ENCODE measurements around the gene SDF2. TPM values are rescaled to one million over a fixed set of nuclear protein-coding genes. Genes with fewer than 3 reads are reported as not detected.
"Not testable (repeated sequence)": the region's sequence is repeated elsewhere in the genome, so short reads cannot be mapped to it uniquely, and the experiment has no call there.

Gene SDF2
- total RNA-seq, 4 donors from 2014 or later, result 26.7 to 45.3 (median 32.4) TPM

DNA sequence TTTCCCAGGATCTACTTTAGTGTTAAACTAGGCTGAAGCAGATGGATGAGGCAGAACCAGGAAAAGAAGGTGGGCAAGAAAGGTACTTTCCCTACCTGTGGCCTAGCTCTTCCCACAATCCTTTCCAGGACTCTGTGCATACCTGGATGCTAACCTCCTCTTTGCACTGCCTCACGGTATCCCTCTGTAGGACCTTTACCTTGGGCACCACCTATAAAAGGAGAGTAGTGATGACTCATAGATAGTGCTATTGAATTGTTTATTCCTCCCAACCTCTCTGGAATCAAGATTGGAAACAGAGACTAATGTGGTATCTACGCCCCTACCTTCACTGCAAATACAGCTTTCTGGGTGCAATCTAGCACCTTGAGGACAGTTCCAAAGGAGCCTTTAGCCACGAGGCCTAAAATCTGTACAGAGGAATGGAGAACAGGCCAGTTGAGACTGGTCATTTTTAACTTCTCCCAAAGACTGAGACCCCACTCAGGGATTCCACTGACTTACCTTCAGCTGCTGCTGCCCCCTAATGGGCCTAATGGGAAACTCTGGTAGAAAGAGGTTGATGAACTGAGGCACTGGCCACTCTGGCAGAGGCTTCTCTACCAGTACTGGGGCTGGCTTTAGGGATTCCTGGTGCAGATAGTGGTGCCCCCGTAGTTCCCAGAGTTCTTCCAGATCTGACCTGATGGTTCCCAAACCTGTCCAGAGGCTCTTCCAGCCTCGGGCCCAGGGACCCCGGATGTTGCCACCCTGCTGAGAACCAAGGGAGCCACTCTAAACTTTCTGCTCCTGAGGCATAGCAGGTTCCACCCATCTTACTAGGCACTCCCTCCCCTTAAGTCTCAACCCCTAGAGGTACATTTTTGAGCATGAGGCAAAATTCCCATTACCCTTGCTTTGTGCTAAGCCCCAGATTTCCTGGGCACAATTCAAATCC, 48.5 kb downstream of the SDF2 start:
- TF ChIP-seq POLR2A (IDR thresholded peaks at IDR 0.05) (no peak), EP300 (IDR thresholded peaks at IDR 0.05) (no peak)
- TF ChIP-seq, protein P1, sequence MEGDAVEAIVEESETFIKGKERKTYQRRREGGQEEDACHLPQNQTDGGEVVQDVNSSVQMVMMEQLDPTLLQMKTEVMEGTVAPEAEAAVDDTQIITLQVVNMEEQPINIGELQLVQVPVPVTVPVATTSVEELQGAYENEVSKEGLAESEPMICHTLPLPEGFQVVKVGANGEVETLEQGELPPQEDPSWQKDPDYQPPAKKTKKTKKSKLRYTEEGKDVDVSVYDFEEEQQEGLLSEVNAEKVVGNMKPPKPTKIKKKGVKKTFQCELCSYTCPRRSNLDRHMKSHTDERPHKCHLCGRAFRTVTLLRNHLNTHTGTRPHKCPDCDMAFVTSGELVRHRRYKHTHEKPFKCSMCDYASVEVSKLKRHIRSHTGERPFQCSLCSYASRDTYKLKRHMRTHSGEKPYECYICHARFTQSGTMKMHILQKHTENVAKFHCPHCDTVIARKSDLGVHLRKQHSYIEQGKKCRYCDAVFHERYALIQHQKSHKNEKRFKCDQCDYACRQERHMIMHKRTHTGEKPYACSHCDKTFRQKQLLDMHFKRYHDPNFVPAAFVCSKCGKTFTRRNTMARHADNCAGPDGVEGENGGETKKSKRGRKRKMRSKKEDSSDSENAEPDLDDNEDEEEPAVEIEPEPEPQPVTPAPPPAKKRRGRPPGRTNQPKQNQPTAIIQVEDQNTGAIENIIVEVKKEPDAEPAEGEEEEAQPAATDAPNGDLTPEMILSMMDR (IDR thresholded peaks at IDR 0.05), result peak; percentile 44 to 72 (median 58)
- DNase-seq (ENCODE audit: low spot score in 2 of 2), result peak in 1 of 2 donors; percentile 49
- H3K27ac ChIP-seq, result peak overlapping the region in 1 of 4 donors; percentile 5
- no peak overlapping the region for H3K4me3 ChIP-seq
- H3K9me3 ChIP-seq, result no peaks in the 10 kb centered on the region
- no peaks in the 10 kb centered on the region for H3K4me1 ChIP-seq
- WGBS, 2 donors, result 77 to 79% methylated on average over 6 of the region's 6 CpGs
- H3K36me3 ChIP-seq, result peaks cover 2 to 87% (median 23%) of the 10 kb centered on the region in 3 donors
- no peaks in the 10 kb centered on the region for H3K27me3 ChIP-seq

DNA sequence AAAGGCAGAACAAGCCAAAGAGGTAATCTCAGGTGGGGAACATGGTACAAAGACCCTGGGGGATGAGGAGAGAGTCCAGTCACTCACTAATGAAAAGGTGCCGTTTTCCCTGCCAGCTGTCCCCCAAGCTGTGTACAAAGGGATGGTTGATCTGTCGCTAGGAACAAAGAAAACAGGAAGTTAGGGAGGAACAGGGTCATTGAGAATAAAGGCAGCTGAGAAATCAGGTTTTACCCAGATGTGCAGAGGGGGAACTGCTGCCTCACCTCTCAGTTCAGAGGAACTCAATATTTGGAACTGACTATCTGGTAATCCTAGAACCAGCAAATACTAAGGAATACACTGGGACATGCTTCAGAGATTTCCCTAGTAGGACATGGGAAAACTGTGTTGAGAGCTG, 49.2 kb downstream of the SDF2 start:
- TF ChIP-seq EP300 (IDR thresholded peaks at IDR 0.05) (no peak), POLR2A (IDR thresholded peaks at IDR 0.05) (no peak)
- TF ChIP-seq, protein P1 (IDR thresholded peaks at IDR 0.05), result no peak
- H3K4me3 ChIP-seq, result no peak overlapping the region
- H3K4me1 ChIP-seq, result no peaks in the 10 kb centered on the region
- no peak for DNase-seq (ENCODE audit: low spot score in 2 of 2)
- no peaks in the 10 kb centered on the region for H3K9me3 ChIP-seq
- H3K27me3 ChIP-seq, result no peaks in the 10 kb centered on the region
- peaks cover 2 to 81% (median 19%) of the 10 kb centered on the region in 3 donors for H3K36me3 ChIP-seq
- H3K27ac ChIP-seq, result no peak overlapping the region
- 38 to 43% methylated on average over 2 of the region's 2 CpGs for WGBS, 2 donors

DNA sequence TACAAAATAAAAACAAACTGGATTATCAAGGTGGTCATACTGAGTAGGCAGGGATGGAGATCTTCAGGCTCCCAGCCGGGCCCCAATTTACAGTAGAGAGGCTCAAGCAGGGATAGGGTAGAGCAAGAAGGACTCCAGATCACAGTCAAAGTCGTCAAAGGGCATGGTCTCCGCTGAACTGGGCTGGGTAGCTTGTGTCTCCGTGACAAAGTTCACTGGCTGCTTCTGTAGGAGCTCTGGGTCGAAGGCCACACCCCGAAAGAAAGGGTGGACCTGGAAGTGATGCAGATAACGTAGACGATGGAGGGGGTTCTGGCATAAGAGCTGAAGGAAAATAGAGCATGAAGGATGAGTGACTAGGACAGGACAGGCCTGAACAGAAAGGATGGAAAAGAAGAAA, 51.3 kb downstream of the SDF2 start:
- Histone ChIP-seq H3K36me3 (peaks cover 0 to 73% (median 1%) of the 10 kb centered on the region in 3 donors), H3K9me3 (no peaks in the 10 kb centered on the region), H3K27me3 (no peaks in the 10 kb centered on the region), H3K4me1 (no peaks in the 10 kb centered on the region), H3K27ac (no peak overlapping the region), H3K4me3 (no peak overlapping the region)
- DNase-seq (ENCODE audit: low spot score in 2 of 2), result no peak
- 86% methylated on average over 8 of the region's 8 CpGs for WGBS, 2 donors
- TF ChIP-seq EP300 (IDR thresholded peaks at IDR 0.05) (no peak), POLR2A (IDR thresholded peaks at IDR 0.05) (no peak)
- TF ChIP-seq, protein P1 (IDR thresholded peaks at IDR 0.05), result no peak

DNA sequence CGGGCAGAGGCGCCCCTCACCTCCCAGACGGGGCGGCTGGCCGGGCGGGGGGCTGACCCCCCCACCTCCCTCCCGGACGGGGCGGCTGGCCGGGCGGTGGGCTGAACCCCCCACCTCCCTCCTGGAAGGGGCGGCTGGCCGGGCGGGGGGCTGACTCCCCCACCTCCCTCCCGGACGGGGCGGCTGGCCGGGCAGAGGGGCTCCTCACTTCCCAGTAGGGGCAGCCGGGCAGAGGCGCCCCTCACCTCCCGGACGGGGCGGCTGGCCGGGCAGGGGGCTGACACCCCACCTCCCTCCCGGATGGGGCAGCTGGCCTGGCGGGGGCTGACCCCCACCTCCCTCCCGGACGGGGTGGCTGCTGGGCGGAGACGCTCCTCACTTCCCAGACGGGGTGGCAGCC, 57.7 kb downstream of the SDF2 start:
- H3K9me3 ChIP-seq; H3K4me3 ChIP-seq; DNase-seq (ENCODE audit: low spot score in 2 of 2); H3K4me1 ChIP-seq; H3K27me3 ChIP-seq; H3K27ac ChIP-seq: not testable (repeated sequence)
- peaks cover 0 to 23% (median 0%) of the 10 kb centered on the region in 3 donors for H3K36me3 ChIP-seq
- 61 to 86% methylated on average over 5 to 10 of the region's 31 CpGs for WGBS, 2 donors

GRCh38 chr17:28599311-28600184, 62.2 kb downstream of the SDF2 start:
- Histone ChIP-seq H3K36me3 (peaks cover 0 to 5% (median 0%) of the 10 kb centered on the region in 3 donors), H3K9me3 (no peaks in the 10 kb centered on the region), H3K4me1 (peaks cover 0 to 19% (median 12%) of the 10 kb centered on the region in 4 donors), H3K27ac (peak overlapping the region; percentile 77 to 96 (median 92)), H3K27me3 (no peaks in the 10 kb centered on the region), H3K4me3 (peak overlapping the region; percentile 56 to 68 (median 66))
- peak in 1 of 2 donors; percentile 13 for TF ChIP-seq EP300 (IDR thresholded peaks at IDR 0.05)
- TF ChIP-seq, protein P1 (IDR thresholded peaks at IDR 0.05), result no peak
- peak; percentile 23 to 51 for DNase-seq (ENCODE audit: low spot score in 2 of 2)
- WGBS, 2 donors, result 12% methylated on average over 38 to 40 of the region's 40 CpGs
